Measurements from ENCODE around the gene NDUFB3.

The NDUFB3 gene

DNA sequence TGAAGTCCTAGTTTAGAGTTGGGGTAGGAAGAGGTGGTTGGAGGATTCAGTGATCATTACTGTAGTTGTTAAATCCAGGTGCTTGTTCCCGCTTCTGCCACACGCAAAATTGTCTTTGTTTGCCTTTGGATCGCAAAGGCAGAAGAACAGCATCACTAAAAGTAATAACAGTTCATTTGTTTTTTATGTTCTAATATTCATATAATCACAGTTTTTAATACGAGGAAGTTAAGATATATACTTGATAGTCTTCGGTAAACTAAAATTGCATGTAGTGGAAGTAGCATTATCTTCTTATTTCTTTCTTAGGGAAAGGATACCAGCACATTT is 365 bp downstream of the NDUFB3 start:
- TF ChIP-seq FOXP2 (optimal IDR thresholded peaks at IDR 0.05; ENCODE audit: control extremely low read depth, extremely low read length, insufficient read depth) (no peak), EZH2 (IDR thresholded peaks at IDR 0.05) (no peak), POLR2AphosphoS5 (IDR thresholded peaks at IDR 0.05; ENCODE audit: borderline replicate concordance, low read depth, low read length) (no peak)
- Histone ChIP-seq H3K36me3 (ENCODE audit: insufficient read depth, low read length) (no peaks in the 10 kb centered on the region), H3K4me3 (peak overlapping the region; percentile 98), H3K9ac (ENCODE audit: insufficient read length) (peak overlapping the region; percentile 96), H3K27ac (peak overlapping the region; percentile 93), H3K9me3 (ENCODE audit: low read depth, low read length) (no peaks in the 10 kb centered on the region)
- DNase-seq (ENCODE audit: low read depth, low spot score) = peak; percentile 35

DNA sequence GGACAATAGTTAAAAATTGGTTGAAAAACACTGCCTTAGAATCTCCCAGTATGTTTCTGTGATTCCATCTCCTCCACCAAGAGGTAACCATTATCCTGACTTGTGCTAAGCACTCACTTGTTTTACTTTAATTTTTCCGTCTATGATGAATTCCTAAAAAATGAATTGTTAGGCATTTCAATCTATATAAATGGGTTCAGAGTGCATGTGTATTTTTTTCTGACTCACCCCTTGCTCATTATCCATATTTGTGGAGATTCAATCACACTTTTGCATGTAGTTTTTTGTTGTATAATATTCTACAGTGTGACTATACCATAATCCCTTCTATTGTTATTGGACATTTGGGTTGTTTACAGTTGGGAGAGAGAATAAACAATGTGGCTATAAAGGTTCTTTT is 1.3 kb downstream of the NDUFB3 start:
- TF ChIP-seq FOXP2 (optimal IDR thresholded peaks at IDR 0.05; ENCODE audit: control extremely low read depth, extremely low read length, insufficient read depth) = no peak
- TF ChIP-seq EZH2 (IDR thresholded peaks at IDR 0.05) = no peak
- no peak for TF ChIP-seq POLR2AphosphoS5 (IDR thresholded peaks at IDR 0.05; ENCODE audit: borderline replicate concordance, low read depth, low read length)
- Histone ChIP-seq H3K36me3 (ENCODE audit: insufficient read depth, low read length) (no peaks in the 10 kb centered on the region), H3K9me3 (ENCODE audit: low read depth, low read length) (no peaks in the 10 kb centered on the region), H3K4me3 (peak overlapping the region; percentile 98), H3K27ac (no peak overlapping the region), H3K9ac (ENCODE audit: insufficient read length) (peak overlapping the region; percentile 96)
- DNase-seq (ENCODE audit: low read depth, low spot score) = no peak

GRCh38 chr2:201074996-201075395 is 3.2 kb downstream of the NDUFB3 start:
- Histone ChIP-seq H3K27ac (no peak overlapping the region), H3K36me3 (ENCODE audit: insufficient read depth, low read length) (peaks cover 14% of the 10 kb centered on the region), H3K9ac (ENCODE audit: insufficient read length) (no peak overlapping the region), H3K4me3 (no peak overlapping the region), H3K9me3 (ENCODE audit: low read depth, low read length) (no peaks in the 10 kb centered on the region)
- TF ChIP-seq FOXP2 (optimal IDR thresholded peaks at IDR 0.05; ENCODE audit: control extremely low read depth, extremely low read length, insufficient read depth) (no peak), POLR2AphosphoS5 (IDR thresholded peaks at IDR 0.05; ENCODE audit: borderline replicate concordance, low read depth, low read length) (no peak), EZH2 (IDR thresholded peaks at IDR 0.05) (no peak)
- DNase-seq (ENCODE audit: low read depth, low spot score) = no peak

DNA sequence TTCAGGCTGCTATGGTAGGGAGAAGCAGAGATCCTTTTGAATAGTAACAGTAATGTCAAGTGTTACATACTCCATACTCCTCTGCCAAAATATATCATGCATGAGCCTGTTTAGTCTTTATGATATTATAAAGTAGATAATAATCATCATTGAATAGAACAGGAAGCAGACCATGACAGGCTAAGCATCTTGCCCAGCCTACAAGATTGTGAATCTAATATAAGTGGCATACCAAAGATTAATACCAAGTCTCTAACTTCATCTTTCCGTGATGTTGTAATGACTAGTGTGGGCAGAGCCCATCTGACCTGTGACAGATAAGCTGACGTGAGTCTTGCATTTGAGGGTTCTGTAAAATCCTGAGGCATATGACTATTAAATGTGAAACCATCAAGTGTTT is 13.1 kb downstream of the NDUFB3 start:
- peaks cover 32% of the 10 kb centered on the region for H3K36me3 ChIP-seq (ENCODE audit: insufficient read depth, low read length)
- H3K9me3 ChIP-seq (ENCODE audit: low read depth, low read length) = no peaks in the 10 kb centered on the region
- no peak overlapping the region for H3K4me3 ChIP-seq
- no peak overlapping the region for H3K27ac ChIP-seq
- no peak overlapping the region for H3K9ac ChIP-seq (ENCODE audit: insufficient read length)
- TF ChIP-seq FOXP2 (optimal IDR thresholded peaks at IDR 0.05; ENCODE audit: control extremely low read depth, extremely low read length, insufficient read depth) (no peak), POLR2AphosphoS5 (IDR thresholded peaks at IDR 0.05; ENCODE audit: borderline replicate concordance, low read depth, low read length) (no peak), EZH2 (IDR thresholded peaks at IDR 0.05) (no peak)
- no peak for DNase-seq (ENCODE audit: low read depth, low spot score)

GRCh38 chr2:201090574-201090973 is 18.8 kb downstream of the NDUFB3 start:
- H3K36me3 ChIP-seq (ENCODE audit: insufficient read depth, low read length) = peaks cover 8% of the 10 kb centered on the region
- H3K4me3 ChIP-seq = no peak overlapping the region
- H3K9me3 ChIP-seq (ENCODE audit: low read depth, low read length) = no peaks in the 10 kb centered on the region
- H3K9ac ChIP-seq (ENCODE audit: insufficient read length) = no peak overlapping the region
- DNase-seq (ENCODE audit: low read depth, low spot score) = no peak
- TF ChIP-seq EZH2 (IDR thresholded peaks at IDR 0.05) (no peak), FOXP2 (optimal IDR thresholded peaks at IDR 0.05; ENCODE audit: control extremely low read depth, extremely low read length, insufficient read depth) (no peak), POLR2AphosphoS5 (IDR thresholded peaks at IDR 0.05; ENCODE audit: borderline replicate concordance, low read depth, low read length) (no peak)
- no peak overlapping the region for H3K27ac ChIP-seq

- no peak overlapping the region for H3K4me3 ChIP-seq
- H3K9ac ChIP-seq (ENCODE audit: insufficient read length) = no peak overlapping the region
- no peak overlapping the region for H3K27ac ChIP-seq
- TF ChIP-seq EZH2 (IDR thresholded peaks at IDR 0.05) (no peak), FOXP2 (optimal IDR thresholded peaks at IDR 0.05; ENCODE audit: control extremely low read depth, extremely low read length, insufficient read depth) (no peak), POLR2AphosphoS5 (IDR thresholded peaks at IDR 0.05; ENCODE audit: borderline replicate concordance, low read depth, low read length) (no peak)
- DNase-seq (ENCODE audit: low read depth, low spot score) = no peak
- H3K36me3 ChIP-seq (ENCODE audit: insufficient read depth, low read length) = no peaks in the 10 kb centered on the region; the same call in 1 of the 2 replicates
- H3K9me3 ChIP-seq (ENCODE audit: low read depth, low read length) = no peaks in the 10 kb centered on the region
Observed at GRCh38 chr2:201093573-201093972, 21.8 kb downstream of the NDUFB3 start.

- H3K9ac ChIP-seq (ENCODE audit: insufficient read length) = no peak overlapping the region
- TF ChIP-seq POLR2AphosphoS5 (IDR thresholded peaks at IDR 0.05; ENCODE audit: borderline replicate concordance, low read depth, low read length) (no peak), FOXP2 (optimal IDR thresholded peaks at IDR 0.05; ENCODE audit: control extremely low read depth, extremely low read length, insufficient read depth) (no peak), EZH2 (IDR thresholded peaks at IDR 0.05) (no peak)
- no peak overlapping the region for H3K27ac ChIP-seq
- no peak overlapping the region for H3K4me3 ChIP-seq
- no peaks in the 10 kb centered on the region for H3K9me3 ChIP-seq (ENCODE audit: low read depth, low read length)
- DNase-seq (ENCODE audit: low read depth, low spot score) = no peak
- H3K36me3 ChIP-seq (ENCODE audit: insufficient read depth, low read length) = no peaks in the 10 kb centered on the region
Observed at GRCh38 chr2:201100497-201100896, 28.7 kb downstream of the NDUFB3 start.

DNA sequence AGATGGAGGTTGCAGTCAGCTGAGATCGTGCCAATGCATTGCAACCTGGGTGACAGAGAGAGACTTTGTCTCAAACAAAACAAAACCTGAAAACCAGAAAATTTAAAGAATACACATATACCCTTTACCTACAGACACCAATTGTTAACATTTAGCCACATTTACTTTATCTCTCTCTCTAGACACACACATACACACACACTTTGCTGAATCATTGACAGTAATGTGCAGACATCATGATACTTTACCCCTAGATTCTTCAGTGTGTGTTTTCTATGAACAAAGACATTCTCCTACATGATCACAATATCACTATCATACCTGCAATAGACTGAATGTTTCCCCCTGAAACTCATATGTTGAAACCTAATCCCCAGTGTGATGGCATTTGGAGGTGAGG is 34.0 kb downstream of the NDUFB3 start:
- no peak overlapping the region for H3K27ac ChIP-seq
- DNase-seq (ENCODE audit: low read depth, low spot score) = no peak
- H3K9ac ChIP-seq (ENCODE audit: insufficient read length) = no peak overlapping the region
- no peak overlapping the region for H3K4me3 ChIP-seq
- H3K36me3 ChIP-seq (ENCODE audit: insufficient read depth, low read length) = no peaks in the 10 kb centered on the region
- H3K9me3 ChIP-seq (ENCODE audit: low read depth, low read length) = no peaks in the 10 kb centered on the region
- TF ChIP-seq POLR2AphosphoS5 (IDR thresholded peaks at IDR 0.05; ENCODE audit: borderline replicate concordance, low read depth, low read length) (no peak), EZH2 (IDR thresholded peaks at IDR 0.05) (no peak), FOXP2 (optimal IDR thresholded peaks at IDR 0.05; ENCODE audit: control extremely low read depth, extremely low read length, insufficient read depth) (no peak)

GRCh38 chr2:201107624-201108023 is 35.8 kb downstream of the NDUFB3 start:
- Histone ChIP-seq H3K4me3 (no peak overlapping the region), H3K9me3 (ENCODE audit: low read depth, low read length) (no peaks in the 10 kb centered on the region), H3K9ac (ENCODE audit: insufficient read length) (no peak overlapping the region), H3K36me3 (ENCODE audit: insufficient read depth, low read length) (no peaks in the 10 kb centered on the region), H3K27ac (no peak overlapping the region)
- no peak for DNase-seq (ENCODE audit: low read depth, low spot score)
- no peak for TF ChIP-seq POLR2AphosphoS5 (IDR thresholded peaks at IDR 0.05; ENCODE audit: borderline replicate concordance, low read depth, low read length)
- no peak for TF ChIP-seq EZH2 (IDR thresholded peaks at IDR 0.05)
- TF ChIP-seq FOXP2 (optimal IDR thresholded peaks at IDR 0.05; ENCODE audit: control extremely low read depth, extremely low read length, insufficient read depth) = no peak
